Esophagus muscularis mucosa (tissue), 3 donors: Measurements from ENCODE around the gene MORC2.

Experiments
- POLR2A ChIP-seq: fragments of 450-650 bp; IDR thresholded peaks from one replicate; pipeline ENCODE4 v1.6.1; 2017; ENCODE audit warnings: antibody characterized with exemption, moderate library complexity, mild to moderate bottlenecking, low read depth
- TF ChIP-seq, protein P1 (sequence below), 3 experiments: fragments of 200-600 bp in 2 of 3; fragments of 450-650 bp in 1 of 3; sonication (generic) in 2 of 3; IDR thresholded peaks; one replicate each; pipeline ENCODE4 v1.5.1; 2017 to 2019; ENCODE audit warnings: antibody characterized with exemption in 3 of 3, mild to moderate bottlenecking in 2 of 3, moderate library complexity in 1 of 3

GRCh38 chr22:30893434-30894370 lies 74.9 kb downstream of the MORC2 start:
- TF ChIP-seq, protein P1, sequence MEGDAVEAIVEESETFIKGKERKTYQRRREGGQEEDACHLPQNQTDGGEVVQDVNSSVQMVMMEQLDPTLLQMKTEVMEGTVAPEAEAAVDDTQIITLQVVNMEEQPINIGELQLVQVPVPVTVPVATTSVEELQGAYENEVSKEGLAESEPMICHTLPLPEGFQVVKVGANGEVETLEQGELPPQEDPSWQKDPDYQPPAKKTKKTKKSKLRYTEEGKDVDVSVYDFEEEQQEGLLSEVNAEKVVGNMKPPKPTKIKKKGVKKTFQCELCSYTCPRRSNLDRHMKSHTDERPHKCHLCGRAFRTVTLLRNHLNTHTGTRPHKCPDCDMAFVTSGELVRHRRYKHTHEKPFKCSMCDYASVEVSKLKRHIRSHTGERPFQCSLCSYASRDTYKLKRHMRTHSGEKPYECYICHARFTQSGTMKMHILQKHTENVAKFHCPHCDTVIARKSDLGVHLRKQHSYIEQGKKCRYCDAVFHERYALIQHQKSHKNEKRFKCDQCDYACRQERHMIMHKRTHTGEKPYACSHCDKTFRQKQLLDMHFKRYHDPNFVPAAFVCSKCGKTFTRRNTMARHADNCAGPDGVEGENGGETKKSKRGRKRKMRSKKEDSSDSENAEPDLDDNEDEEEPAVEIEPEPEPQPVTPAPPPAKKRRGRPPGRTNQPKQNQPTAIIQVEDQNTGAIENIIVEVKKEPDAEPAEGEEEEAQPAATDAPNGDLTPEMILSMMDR (IDR thresholded peaks at IDR 0.05): no peak
- TF ChIP-seq POLR2A: no peak
